SKM-1 (cell line): ENCODE results near the gene IFNA13.
"Not testable (repeated sequence)": the region's sequence is repeated elsewhere in the genome, so short reads cannot be mapped to it uniquely, and the experiment has no call there.

ENCODE experiments used
- DNase-seq: peaks from one replicate; lab custom pipeline; 2025; ENCODE audit not compliant: unreplicated experiment; lab: John Stamatoyannopoulos, UW

The IFNA13 gene

GRCh38 chr9:21367957-21368356, at the start of gene IFNA13:
Gene IFNA13 (minus strand): TSS chr9:21368057. CDS start chr9:21368010, 47 bp downstream.
- DNase-seq = no peak

GRCh38 chr9:21415493-21416267, 47.8 kb upstream of the IFNA13 start:
- no peak for DNase-seq

DNA sequence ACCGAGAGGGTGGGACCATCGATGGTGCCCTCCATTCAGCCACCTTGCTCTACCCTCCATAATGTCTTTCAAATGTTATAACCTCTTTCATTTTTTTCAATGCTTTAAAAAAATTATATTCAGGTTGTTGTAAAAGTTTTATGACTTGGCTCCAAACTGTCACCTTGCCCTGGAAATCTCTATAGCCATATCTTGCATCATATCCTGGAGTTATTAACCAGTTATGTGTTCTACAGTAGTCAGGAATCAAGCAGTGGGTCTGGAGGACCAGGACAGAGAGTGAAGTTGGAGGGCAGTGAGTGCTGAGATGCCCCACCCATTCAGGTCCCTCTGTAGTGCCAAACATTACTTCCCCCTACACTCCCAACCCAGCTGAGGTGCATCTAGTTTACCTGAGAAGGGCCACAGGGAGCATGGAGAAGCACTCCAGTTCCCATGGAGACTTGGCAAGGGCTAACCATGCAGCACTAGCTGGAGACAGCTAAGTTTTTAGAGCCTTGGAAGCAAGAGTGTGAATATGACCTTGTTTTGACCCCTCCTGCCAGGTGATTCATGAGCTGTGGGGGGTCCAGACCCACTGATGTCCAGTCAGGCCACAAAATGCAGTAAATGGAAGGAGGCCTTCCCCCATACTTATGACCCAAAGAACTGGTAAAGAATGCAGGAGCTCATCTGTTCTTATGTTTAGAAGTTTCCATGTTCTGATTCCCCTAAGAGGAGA, 46.5 kb upstream of the IFNA13 start:
- DNase-seq = no peak

DNA sequence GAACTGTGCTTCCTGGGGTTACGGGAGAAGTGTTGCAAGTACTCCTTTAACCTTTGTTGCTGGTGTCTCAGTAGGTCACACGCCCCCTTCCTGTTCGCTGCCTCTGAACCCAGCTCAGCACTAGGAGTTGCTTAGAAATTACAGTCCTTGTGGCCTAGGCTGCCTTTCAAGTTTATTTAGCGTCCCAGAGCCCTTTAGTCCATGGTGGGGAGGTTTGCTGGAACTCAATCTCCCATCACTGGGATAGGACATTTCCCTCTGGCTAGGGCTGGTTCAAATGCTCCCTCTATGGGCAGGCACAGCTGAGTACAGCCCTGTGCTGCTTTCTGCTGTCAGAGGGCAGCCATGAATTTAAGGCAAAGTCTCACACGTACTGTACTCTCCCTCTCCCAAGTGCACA, 45.8 kb upstream of the IFNA13 start:
- DNase-seq = peak; percentile 52

DNA sequence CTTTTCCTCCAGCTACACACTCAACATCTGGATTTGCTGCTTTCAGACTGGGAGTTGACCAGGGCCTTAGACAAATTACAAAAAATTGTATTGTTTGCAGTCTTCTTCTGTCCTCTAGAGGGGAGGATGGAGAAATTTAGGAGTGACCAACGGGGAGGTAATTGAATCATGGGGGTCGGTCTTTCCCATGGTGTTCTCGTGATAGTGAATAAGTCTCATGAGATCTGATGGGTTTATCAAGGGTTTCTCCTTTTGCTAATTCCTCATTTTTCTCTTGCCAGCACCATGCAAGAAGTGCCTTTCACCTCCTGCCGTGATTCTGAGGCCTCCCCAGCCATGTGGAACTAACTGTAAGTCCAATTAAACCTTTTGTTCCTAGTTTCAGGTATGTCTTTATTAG, 45.3 kb upstream of the IFNA13 start:
- DNase-seq = no peak

DNA sequence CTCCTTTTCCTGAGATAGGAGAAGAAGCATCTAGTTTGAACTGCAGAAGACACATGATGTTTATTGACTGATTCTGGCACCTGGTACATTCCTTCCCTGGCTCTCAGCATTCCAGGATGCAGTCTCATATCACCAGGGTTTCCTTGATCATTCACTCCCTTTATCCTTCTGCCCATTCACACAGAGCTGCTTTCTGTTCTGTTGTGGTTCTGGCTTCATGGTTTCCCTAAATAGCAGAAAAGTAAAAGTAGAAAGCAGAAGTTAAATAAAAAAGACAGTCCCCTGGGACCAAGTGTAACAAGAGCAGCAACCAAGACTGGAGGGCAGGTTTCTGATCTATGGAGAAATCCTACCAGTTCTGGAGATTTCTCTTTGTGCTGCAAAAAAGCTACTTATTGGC, 44.2 kb upstream of the IFNA13 start:
- DNase-seq = peak; percentile 59

DNA sequence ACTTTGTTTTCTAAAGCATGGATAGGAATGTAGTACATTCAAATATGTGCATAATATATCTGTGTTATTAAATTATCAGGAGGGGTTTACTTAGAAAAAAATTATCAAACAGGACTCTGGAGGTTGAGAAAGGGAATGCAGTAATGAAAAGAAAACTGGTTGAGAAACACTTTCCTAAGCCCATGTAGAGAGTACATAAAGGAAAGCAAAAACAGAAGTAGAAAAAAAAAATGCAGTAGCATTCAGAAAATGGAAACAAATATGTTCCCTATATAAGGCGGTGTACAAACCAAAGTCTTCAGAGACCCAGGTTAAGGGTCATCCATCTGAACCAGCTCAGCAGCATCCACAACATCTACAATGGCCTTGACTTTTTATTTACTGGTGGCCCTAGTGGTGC, 41.0 kb upstream of the IFNA13 start, which contains the start of gene IFNA8:
Gene IFNA8, plus strand, starts transcription at position 301 of the 400 bp plus-strand sequence. Its CDS starts 60 bp downstream, at position 361.
- no peak for DNase-seq

GRCh38 chr9:21404146-21404545, 36.3 kb upstream of the IFNA13 start:
- no peak for DNase-seq

DNA sequence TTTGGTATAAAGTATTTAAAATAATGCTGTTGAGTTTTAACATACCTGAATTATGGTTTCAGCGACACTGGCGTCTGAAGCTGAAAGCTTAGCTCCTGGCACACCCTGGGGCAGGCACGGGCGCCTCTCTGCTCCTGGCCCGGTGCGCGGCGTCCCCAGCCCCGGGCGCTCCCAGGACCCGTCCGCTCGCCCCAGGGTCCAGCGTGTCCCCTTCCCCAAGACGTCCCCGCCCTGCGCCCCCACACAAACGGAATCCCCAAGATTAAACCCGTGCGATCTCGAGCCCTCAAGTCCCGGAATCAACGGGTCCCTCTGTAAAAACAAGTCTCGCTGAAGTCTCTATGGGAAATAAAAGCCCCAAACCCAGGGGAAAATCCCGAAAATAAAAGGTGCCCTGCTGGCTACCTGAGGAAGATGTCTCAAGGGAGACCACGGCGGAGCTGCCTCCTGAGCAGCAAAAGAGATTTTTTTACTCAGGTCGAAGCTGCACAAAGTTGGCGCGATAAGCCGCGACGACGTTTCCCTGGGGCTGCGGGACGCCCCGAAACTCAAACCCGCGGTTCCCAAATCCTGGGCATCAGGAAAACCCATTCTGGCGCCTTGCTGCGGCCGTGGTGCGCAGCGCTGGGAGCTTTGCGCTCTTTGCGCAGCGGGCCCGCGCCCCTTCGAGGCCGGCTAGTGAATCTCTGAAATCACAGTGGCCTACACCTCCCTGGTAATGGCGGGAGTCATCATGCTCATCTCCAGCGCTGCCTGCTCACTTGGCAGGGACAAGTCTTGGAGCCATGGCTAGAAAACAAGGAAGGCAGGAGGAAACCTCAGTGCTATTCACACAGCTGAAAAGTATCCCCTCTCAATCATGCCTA, 34.8 kb upstream of the IFNA13 start:
- no peak for DNase-seq

DNA sequence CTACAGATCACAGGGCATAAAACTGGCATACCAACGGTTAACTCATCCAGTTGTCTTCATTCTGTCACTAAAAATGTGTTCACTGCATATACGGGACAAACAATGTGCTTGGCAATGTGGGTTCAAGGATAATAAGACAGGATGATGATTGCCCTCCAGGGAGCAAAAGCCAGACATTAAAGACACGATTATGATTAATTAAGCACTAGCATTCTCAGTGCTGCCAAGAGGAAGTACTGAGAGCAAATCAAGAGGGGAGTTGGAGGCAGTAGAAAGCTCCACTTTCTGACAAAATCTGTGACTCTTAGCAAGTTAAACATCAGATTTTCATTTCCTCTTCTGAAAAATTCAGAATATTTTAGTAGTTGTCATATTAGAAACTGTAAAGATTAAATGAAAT, 32.1 kb upstream of the IFNA13 start:
- DNase-seq = no peak

GRCh38 chr9:21398955-21399489, 31.2 kb upstream of the IFNA13 start:
- no peak for DNase-seq

DNA sequence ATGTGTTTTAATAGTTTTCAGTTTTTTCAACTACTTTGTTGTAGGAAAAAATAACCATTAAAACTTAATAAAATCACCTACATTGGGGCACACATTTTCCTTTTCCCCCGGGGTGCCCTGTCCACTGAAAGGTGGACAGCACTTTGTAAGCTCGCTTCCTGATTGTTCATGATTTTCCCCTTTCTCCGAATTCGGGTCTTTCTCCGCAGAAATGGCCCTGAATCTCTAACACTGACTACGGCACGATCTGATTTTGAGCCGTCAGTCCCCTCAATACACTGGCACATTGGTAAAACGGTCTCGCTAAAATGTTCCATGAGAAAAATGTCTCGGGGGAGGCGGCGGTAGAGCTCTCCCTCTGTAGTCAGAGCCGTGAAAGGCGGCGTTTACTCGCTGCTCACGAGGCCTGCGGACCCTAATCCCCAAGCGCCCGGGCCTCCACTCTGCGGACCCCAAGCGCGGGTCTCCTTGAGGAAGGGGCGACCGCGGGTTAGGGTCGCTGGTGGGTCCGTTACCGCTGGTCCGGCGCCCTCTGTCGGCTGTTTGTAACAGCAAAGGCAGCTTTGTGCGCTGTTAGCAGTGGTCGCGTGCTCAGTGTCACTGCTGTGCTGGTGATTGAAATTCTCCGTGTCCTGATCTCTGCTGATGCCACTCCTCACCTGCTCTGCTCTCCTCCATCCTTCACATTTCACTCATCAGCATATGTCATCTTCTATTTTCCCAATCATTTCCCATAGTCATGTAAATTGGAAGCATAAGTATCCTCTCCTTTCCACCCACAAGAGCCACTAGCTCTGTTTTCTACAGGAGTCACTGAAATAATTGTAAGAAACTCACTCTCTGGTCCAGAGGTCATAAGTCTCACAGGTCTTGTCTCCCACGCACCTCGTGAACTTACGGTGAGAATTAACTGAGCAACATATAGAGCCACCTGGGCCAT, 28.2 kb upstream of the IFNA13 start:
- no peak for DNase-seq

DNA sequence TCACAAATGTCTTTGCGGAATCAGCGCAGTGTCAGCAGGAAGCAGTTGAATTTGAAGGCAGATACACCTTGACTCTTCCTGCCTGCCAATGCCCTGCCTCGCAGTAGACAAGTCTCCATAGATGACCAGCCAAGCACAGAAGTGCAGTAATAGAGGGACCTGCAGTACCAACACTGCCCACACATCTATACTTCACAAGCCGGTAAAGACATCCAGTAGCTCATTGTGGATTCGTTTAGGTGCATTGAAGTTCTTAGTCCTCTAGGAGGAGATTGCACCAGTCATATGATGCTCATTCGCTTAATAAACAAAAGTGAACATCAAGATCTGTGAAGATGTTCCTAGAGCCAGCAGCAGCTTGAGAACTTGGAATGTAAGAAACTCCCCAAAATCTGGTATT, 24.4 kb upstream of the IFNA13 start:
- no peak for DNase-seq

DNA sequence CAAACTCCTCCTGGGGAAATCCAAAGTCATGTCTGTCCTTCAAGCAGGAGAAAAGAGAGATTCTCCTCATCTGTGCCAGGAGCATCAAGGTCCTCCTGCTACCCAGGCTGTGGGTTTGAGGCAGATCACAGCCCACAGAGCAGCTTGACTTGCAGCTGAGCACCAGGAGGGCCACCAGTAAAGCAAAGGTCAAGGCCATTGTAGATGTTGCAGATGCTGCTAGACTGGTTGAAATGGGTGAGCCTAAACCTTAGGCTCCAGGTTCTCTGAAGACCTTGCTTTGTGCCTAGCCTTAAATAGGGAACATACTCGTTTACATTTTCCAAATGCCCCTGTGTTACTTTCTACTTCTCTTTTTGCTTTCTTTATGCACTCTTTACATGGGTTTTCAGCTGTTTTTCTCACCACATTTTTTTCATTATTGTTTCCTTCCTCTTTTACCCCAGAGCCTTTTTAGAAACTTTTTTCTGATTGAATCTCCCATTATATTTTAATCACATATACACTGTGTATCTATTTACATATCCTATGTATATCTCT, 17.3 kb upstream of the IFNA13 start, which contains the start of gene IFNA2:
Gene IFNA2, minus strand, starts transcription at position 268 of the 540 bp plus-strand sequence. Its CDS starts 69 bp downstream, at position 199.
- DNase-seq = peak; percentile 14

GRCh38 chr9:21383627-21384026, 15.8 kb upstream of the IFNA13 start:
- no peak for DNase-seq

DNA sequence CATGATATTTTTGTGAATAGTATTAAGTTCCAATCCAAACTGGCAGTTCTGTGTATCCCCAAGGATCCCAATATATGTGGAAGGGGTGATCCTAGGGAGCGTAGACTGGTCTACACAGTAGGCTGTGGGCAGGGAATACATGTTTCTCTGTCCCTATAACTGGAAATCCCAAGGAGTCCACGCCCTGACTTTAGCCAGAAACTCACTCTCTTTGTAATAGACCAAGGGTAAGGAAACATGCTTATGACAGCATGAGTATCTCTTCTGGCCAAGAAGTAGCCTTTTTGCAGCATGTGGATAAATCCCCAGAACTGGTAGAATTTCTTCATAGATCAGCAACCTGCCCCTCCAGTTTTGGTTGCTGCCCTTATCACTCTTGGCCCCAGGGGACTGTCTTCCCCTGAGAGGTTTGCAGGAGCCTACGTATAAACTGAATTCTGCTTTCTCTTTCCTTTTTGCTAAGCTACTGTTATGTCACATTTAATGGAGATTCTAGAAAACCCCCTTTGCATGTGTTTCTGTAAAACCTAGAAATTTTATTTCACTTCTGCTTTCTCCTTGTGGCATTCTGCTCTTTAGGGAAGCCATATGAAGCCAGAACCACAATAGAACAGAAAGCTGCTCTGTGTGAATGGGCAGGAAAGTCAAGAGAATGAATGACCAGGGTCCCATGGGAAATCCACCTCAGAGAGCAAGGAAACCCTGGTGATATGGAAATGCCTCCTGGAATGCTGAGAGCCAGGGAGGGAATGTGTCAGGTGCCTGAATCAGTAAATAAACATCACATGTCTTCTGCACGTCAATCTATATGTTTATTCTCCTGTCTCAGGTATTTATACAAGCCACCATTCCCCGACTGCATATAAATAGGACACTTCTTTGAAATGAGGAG, 13.8 kb upstream of the IFNA13 start:
- DNase-seq = peak; percentile 14

GRCh38 chr9:21371467-21371866, 3.6 kb upstream of the IFNA13 start:
- DNase-seq = not testable (repeated sequence)

GRCh38 chr9:21367169-21367568, 688 bp downstream of the IFNA13 start:
- not testable (repeated sequence) for DNase-seq

- no peak for DNase-seq
Observed at GRCh38 chr9:21362287-21362686, 5.6 kb downstream of the IFNA13 start.
